Measurements from ENCODE around the gene GLI3.
A peak's percentile ranks its signal among the peaks of the same experiment; 100 is the strongest.

GLI3 gene

GRCh38 chr7:42264702-42265101 is 27.7 kb upstream of the GLI3 start:
- TF ChIP-seq CTCF (conservative IDR thresholded peaks at IDR 0.05): no peak
- H3K27ac ChIP-seq: no peak overlapping the region

GRCh38 chr7:42263971-42264370 is 27.0 kb upstream of the GLI3 start:
- peak overlapping the region; percentile 76 for H3K27ac ChIP-seq
- no peak for TF ChIP-seq CTCF (conservative IDR thresholded peaks at IDR 0.05)

- no peak for TF ChIP-seq CTCF (conservative IDR thresholded peaks at IDR 0.05)
- H3K27ac ChIP-seq: peak overlapping the region; percentile 76
Observed at GRCh38 chr7:42262964-42263363, 26.0 kb upstream of the GLI3 start.

GRCh38 chr7:42254217-42254616 is 17.2 kb upstream of the GLI3 start:
- no peak for TF ChIP-seq CTCF (conservative IDR thresholded peaks at IDR 0.05)
- no peak overlapping the region for H3K27ac ChIP-seq

GRCh38 chr7:42253316-42253715 is 16.3 kb upstream of the GLI3 start:
- no peak overlapping the region for H3K27ac ChIP-seq
- TF ChIP-seq CTCF (conservative IDR thresholded peaks at IDR 0.05): no peak

- TF ChIP-seq CTCF (conservative IDR thresholded peaks at IDR 0.05): no peak
- H3K27ac ChIP-seq: no peak overlapping the region
Observed at GRCh38 chr7:42250411-42250810, 13.4 kb upstream of the GLI3 start.

GRCh38 chr7:42248579-42248978 is 11.6 kb upstream of the GLI3 start:
- H3K27ac ChIP-seq: no peak overlapping the region
- no peak for TF ChIP-seq CTCF (conservative IDR thresholded peaks at IDR 0.05)

GRCh38 chr7:42247301-42247700 is 10.3 kb upstream of the GLI3 start:
- no peak overlapping the region for H3K27ac ChIP-seq
- no peak for TF ChIP-seq CTCF (conservative IDR thresholded peaks at IDR 0.05)

Measured in VCaP (cell line).